Globus pallidus (tissue), 1 donor: Measurements from ENCODE around the gene POLR2M.

Source experiments
- DNase-seq: peaks from one replicate; pipeline ENCODE4 v3.0.0-alpha.2; 2015; ENCODE audit warnings: low spot score

The POLR2M gene

GRCh38 chr15:57740048-57740447 is 33.5 kb downstream of the POLR2M start:
- no peak for DNase-seq

GRCh38 chr15:57741089-57741488 is 34.6 kb downstream of the POLR2M start:
- DNase-seq = no peak

- no peak for DNase-seq
These were observed 36.9 kb downstream of the POLR2M start for GRCh38 chr15:57743424-57743823.

- no peak for DNase-seq
These were observed 40.3 kb downstream of the POLR2M start for GRCh38 chr15:57746786-57747185.

- DNase-seq = no peak
These were observed 40.8 kb downstream of the POLR2M start for GRCh38 chr15:57747206-57747896.

DNA sequence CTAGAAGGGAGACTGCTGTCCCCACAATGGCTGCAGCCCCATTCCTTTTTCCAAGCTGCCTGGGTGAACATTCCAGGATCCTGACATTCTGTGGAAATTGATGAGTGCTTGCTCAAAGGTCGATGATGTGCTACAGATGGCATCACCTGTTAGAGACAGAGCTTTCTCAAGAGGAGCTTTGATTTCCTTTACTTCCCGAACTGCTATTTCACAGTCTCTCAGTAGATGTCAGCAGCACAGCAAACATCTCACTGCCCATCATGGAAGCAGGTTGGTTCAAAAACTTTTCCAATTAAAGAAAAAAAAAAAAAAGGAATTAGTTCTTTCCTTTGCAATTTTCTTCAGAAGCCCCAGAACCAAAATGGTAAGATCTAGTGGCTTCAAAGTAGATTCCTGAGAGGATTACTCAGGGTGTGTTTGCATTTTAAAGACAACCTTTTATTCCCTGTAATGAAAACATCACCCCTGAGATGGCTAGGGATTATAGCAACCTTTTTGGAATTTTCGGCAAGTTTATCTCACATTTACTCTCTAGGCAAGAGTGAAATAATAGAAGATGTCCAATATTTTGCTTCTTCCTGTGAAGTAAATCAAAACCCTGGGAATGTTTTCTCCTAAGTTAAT is 44.8 kb downstream of the POLR2M start:
- peak; percentile 76 for DNase-seq

GRCh38 chr15:57752436-57752835 is 45.9 kb downstream of the POLR2M start:
- DNase-seq = peak; percentile 45

GRCh38 chr15:57752840-57753239 is 46.3 kb downstream of the POLR2M start:
- DNase-seq = no peak

DNA sequence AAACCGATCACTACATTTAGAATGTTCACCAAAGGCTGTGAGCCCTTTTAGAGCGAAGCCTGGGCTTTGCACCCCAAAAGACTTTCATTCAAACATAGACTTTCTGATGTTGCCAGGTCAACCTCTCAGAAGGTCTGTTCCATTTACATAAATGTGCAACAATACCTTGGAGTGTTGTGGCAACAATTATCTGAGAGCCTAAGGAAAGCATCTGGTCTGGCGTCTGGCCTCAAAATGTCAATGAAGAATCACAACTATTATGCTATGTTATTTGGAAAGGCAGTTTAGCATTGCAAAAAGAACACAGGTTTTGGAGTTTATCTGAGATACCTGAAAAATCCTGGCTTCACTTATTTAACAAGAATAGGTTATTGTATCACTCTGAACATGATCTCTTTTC is 50.0 kb downstream of the POLR2M start:
- DNase-seq = no peak

DNA sequence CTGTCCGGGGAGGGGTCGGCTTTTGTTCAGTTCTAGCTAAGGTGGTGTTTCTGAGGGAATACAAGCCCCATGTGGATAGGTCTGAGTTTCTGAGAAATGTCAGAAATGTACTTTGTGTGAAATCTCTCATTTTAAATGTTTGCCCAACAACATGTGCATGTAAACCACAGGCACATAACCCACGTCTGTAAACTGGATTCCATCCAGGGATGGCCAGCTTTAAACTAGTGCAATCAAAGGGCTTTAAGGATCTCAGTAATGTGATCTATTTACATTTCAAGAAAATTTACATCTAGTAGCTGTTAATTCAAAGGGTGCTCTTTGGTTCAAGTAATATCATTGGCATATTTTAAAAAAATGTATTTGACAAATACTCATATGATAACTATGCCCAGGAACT is 52.0 kb downstream of the POLR2M start:
- DNase-seq = no peak

DNA sequence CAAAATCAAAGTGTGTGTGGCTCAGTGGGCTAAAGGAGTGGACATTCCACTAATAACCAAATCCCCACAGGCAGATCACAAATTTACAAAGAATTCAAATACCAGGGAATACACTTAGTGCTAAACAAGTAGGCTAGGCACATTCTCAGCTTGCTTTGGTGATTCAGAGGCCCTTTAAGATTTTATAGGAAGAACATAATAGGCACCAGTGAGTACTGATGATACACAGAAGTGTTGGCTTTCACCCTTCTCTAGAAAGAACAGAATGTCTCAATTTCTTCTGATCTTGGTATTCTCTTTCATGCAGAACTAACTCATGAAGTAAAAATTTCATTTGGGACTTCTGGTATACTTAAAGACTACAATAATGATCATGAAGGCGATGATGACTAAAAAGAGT is 55.0 kb downstream of the POLR2M start:
- no peak for DNase-seq

- DNase-seq = no peak
These were observed 55.8 kb downstream of the POLR2M start for GRCh38 chr15:57762302-57762701.

DNA sequence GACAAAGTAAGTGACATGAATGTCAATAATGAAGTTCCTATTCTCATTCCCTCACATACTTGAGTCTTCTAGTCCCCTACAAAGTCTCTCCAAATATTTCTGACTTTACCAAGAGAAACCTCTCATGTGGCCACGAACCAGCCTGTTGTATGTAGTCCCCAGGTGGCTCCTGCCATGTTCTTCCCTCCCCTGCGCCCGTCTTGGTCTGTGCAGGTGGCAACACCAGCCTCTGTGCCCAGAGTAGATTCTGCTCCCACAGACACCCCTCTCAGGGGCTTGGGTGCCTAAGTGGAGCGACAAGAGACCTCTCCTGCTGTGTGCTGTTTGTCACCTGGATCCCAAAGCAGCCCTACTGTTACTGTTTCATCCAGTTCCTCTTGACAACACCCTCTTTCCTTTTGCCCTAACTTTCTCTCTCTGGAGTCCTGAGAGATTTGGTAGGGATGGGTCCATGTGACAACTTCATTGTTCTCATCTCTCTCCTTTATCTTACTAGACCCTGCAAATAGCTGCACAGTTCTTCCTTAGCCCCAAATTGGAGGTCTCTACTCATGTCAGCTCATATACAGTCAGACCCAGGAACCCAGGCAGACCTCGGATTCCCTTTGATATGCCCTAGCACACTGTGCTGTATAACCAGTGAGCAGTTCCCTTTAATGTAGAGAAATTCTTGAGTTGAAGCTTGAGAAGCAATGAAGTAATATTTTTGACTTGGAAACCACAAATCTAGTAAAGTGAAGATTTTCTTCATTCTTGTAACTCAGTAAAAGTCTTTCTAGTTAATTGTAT is 56.9 kb downstream of the POLR2M start:
- DNase-seq = no peak
